Measurements from ENCODE around the gene NDUFV1.
A peak's percentile ranks its signal among the peaks of the same experiment; 100 is the strongest.
"Not testable (repeated sequence)": the region's sequence is repeated elsewhere in the genome, so short reads cannot be mapped to it uniquely, and the experiment has no call there.

Gene NDUFV1

GRCh38 chr11:67628710-67629385 is 22.1 kb downstream of the NDUFV1 start:
- no peak for DNase-seq

GRCh38 chr11:67629386-67630227 is 22.9 kb downstream of the NDUFV1 start, which contains the start of gene NUDT8:
Gene NUDT8 (minus strand): TSS chr11:67629937. CDS start chr11:67629911, 26 bp downstream.
- DNase-seq, result peak; percentile 70

- peak; percentile 98 for DNase-seq
These were observed 23.6 kb downstream of the NDUFV1 start for GRCh38 chr11:67630228-67630942.

DNA sequence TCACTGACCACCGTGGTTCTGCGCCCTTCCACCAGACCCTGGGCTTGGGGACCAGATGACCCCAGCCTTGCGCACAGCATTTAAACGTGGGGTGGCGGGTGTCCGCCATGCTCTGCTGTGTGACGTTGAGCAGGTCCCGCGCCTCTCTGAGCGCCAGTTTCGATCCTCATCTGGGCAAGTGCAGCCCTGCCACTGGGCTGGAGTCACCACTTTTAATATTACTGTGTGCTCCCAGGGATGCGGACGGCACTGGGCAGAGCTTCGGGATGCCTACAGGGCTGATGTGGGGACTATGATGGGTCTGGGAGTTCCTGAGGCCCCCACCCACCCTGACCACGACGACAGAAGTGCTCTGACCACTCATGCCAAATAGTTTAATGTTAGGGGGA is 24.2 kb downstream of the NDUFV1 start:
- no peak for DNase-seq

GRCh38 chr11:67631411-67631810 is 24.7 kb downstream of the NDUFV1 start:
- no peak for DNase-seq

- no peak for DNase-seq
These were observed 25.1 kb downstream of the NDUFV1 start for GRCh38 chr11:67631853-67632174.

DNA sequence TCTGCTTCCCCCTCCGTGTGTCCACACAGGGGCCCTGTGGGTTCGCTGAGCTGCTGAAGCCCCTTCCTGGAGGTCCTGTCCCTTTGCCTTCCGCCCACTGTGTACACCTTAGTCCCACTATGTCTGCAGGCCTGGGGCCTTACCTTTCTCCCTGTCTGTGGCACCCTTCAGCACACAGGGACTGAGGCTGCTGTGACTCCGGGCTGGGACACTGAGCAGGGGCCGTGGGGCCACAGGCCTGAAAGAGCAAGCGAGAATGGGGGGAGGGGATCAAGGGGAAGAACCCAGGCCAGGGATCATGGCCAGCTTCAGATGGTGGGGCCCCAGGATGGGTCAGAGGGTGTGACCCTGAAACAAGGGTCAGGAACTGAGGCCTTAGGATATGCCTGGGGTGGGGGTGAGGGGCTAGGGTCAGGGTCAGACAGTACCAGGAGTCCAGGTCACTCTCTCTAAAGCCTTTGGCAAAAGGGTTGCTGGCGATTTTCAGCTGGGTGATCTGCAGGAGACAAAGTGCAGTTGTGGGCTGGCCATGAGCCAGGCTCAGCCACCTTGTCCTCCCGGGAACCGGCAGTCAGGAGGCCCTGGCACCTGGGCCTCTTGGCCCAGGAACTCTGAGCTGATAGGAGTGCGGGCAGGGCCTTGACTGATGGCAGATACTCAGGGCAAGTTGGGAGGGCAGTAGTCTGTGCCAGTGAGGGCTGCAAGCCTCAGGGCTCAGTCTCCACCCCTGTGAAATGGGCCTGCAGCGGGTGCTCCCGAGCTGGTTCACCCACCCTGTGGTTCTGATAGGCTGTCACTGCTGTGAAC is 25.6 kb downstream of the NDUFV1 start:
- no peak for DNase-seq

DNA sequence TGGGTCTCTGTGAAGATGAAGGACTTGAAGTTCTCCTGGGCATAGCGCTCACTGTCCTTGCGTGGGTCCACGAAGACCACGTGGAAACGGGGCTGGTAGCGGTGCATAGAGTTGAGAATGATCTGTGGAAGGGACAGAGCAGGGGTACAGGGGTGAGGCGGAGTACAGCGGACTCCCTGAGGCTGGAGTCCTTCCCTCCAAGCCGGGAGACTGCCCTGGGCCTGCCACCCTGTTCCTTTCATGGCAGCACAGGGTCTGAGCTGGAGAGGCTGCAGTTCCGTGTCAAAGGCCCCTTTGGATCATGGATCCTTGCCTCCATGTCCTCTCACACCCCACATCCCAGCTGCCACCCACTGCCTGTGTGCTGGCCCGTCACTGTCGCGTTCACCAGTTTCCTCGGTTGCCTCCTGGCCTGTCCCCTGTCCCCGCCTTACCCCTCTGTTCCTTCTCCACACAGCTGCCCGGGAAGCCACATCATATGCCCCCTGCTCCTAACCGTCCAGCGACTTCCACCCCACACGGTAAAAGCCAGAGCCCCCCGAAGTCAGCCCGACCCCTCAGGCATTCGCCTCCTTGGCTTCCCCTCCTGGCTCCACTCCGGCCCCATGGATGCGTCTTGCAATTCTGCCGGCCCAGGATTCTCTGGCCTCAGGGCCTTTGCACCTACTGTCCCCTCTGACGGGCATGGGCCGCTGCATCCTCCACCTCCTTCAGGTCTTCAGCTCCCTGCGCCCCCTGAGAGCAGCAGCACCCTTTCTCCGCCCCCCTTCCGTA is 26.4 kb downstream of the NDUFV1 start:
- no peak for DNase-seq

- DNase-seq, result no peak
These were observed 27.1 kb downstream of the NDUFV1 start for GRCh38 chr11:67633758-67634365.

GRCh38 chr11:67634366-67635230 is 27.9 kb downstream of the NDUFV1 start:
- DNase-seq, result no peak

DNA sequence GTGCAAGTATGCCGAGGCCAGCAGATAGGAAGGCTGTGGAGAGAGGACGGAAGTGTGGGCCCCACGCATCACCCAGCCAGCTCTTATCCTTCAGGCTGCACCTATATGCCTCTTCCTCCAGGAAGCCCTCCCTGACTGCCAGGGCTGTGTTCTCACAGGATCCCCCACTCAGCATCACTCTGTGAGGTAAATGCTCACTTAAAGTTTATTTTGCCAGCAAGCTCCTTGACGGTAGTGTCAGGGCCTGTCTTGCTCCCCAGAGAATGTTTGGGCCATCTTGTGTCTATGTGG is 28.4 kb downstream of the NDUFV1 start:
- no peak for DNase-seq

DNA sequence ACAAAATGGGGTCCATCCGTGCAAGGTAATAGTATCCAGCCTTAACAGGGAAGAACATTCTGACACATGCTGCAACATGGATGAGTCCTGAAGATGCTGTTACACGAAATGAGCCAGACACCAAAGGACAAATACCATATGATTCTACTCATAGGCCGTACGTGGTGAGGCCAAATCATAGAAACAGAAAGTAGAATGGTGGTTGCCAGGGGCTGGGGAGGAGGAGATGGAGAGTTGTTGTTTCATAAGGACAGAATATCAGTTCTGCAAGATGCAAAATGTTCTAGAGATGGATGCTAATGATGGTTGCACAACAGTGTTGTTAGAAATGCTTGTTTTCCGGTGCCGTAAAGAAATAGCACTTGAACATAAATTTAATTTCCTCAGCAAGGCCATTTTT is 30.2 kb downstream of the NDUFV1 start:
- DNase-seq, result no peak

DNA sequence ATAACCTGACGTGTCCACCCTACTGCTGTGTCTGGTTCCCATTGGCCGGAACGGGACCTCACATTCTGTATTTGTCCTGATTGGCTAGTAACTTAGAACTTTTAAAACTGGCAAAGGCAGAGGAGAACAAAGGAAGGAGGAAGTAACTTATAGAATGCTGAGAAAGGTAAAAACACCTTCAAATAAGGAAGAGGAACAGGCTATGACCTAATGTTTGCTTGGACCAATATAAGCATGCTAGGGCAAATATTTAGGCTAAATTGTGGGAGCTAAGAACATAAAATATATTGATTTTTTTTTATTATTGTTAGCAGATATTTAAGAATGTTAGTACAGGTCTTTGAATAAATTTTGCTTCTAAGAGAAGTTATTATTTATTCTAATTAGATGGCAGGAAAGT is 30.7 kb downstream of the NDUFV1 start:
- not testable (repeated sequence) for DNase-seq

DNA sequence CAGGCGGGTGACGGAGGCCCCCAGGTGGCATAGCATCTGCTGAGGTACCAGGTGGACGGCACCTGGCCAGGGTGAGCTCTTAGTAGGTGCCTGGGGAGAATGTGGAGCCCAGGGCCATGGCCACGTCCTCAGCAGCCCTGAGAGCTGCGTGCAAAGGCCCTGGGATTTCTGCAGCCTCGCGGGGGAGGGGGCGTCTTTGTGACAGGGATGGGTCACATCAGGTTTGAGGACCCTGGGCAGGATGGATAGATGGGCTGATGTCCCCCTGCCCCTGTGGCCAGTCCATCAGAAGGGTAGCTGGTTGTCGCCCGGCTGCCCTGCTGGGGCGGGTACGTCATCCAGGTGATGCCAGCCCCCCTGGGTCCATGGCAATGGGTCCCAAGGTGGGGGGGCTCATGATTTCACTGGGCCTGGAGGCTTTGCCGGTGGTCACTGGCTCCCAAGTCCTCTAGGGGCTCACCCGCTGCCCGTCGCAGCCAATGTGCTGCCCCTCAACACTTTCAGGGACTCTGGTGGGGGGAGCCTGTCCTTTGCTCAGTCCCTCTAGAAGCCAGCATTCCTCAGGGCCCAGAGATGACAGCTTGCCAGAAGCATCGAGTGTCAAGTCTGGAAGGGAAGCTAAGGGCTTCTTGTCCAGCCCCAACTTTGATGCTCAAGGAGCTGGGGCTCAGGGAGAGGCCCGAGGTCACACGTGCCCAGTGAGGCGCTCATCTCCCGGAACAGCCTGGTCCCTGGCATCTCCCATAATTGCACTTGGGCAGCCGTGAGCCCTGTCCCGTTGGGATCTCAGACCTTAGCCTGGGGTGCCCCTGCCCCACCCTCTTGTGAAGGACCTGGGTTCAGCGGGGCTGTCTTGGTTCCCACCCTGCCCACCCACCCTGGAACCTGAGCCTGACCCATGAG is 32.0 kb downstream of the NDUFV1 start:
- DNase-seq, result no peak

- no peak for DNase-seq
These were observed 32.7 kb downstream of the NDUFV1 start, which contains the start of gene TBX10 for GRCh38 chr11:67639438-67639859. Gene TBX10 (minus strand): TSS chr11:67639763. CDS start chr11:67639472, 291 bp downstream.

DNA sequence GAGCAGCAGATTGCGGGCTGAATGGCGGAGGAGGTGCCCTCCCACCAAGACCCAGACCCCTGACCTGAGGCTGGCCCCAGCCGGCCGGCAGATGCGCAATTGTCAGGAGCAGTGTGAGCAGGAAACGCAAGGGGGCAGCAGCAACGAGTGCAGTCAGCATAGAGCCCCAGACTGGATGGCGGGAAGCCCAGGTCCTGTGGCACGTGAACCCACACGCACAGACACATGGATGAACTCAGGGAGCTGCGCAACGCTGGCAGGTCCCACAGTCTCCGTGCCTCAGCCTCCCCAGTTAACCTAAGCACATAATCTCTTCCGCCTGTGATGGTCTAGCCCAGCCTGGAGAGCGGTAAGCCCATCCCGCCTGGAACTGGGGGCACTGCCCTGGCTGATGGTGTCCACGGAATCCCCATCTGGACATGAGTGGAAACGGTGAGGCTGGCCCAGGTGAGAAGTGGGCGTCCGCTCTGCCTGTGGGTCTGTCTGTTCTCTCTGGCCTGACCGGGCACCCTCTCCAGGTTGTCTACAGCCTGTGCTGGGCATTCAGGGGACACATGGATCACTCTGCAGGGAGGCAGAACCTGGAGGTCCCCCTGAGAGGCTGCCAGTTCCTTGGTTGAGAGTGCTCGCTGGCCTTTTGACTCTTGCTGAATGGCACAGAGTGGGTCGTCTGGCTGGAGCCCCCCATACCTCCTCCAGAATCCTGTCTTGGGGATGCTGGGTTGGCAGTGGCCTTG is 33.5 kb downstream of the NDUFV1 start:
- peak; percentile 15 for DNase-seq

- DNase-seq, result no peak
These were observed 34.1 kb downstream of the NDUFV1 start for GRCh38 chr11:67640758-67641337.
